CD14-positive monocyte (primary cell): ENCODE measurements around the gene PRKCQ. TPM values are rescaled to one million over a fixed set of nuclear protein-coding genes. Genes with fewer than 3 reads are reported as not detected.

Experiments
- DNase-seq, 3 donors: peaks; one replicate each; pipeline ENCODE4 v3.0.0-alpha.2; 2011 to 2022
- H2AFZ ChIP-seq: 2 replicates; pipeline ENCODE4 v1.6.0; 2012; ENCODE audit warnings: mild to moderate bottlenecking, low read depth, low read length, inconsistent platforms; ENCODE audit not compliant: insufficient read depth, poor library complexity, severe bottlenecking
- H3K27ac ChIP-seq, 2 donors: 1 replicate in 1 of 2; 2 replicates in 1 of 2; pipeline ENCODE4 v1.5.1; 2012 to 2013; ENCODE audit warnings: low read length in 2 of 2, control low read depth in 1 of 2, inconsistent platforms in 1 of 2, low read depth in 1 of 2, mild to moderate bottlenecking in 1 of 2
- H3K27me3 ChIP-seq, 2 donors: one replicate each; pipeline versions ENCODE4 v1.6.0 to v1.6.1; 2011 to 2013; ENCODE audit warnings: low read length in 2 of 2; ENCODE audit not compliant: control insufficient read depth in 2 of 2, insufficient read depth in 2 of 2
- H3K36me3 ChIP-seq, 2 donors: replicated peaks in 1 of 2; 1 replicate in 1 of 2; 2 replicates in 1 of 2; pipeline versions ENCODE4 v1.5.1 to v1.6.1; 2012 to 2013; ENCODE audit warnings: low read length in 2 of 2, control low read depth in 1 of 2, inconsistent platforms in 1 of 2, mild to moderate bottlenecking in 1 of 2; ENCODE audit not compliant: insufficient read depth in 2 of 2, control insufficient read depth in 1 of 2
- H3K4me1 ChIP-seq, 2 donors: 1 replicate in 1 of 2; 2 replicates in 1 of 2; pipeline versions ENCODE4 v1.5.1 to v1.6.1; 2012 to 2013; ENCODE audit warnings: low read length in 2 of 2, control low read depth in 1 of 2, inconsistent platforms in 1 of 2, mild to moderate bottlenecking in 1 of 2, moderate library complexity in 1 of 2; ENCODE audit not compliant: insufficient read depth in 2 of 2, control insufficient read depth in 1 of 2
- H3K4me2 ChIP-seq: replicated peaks from 2 replicates; pipeline ENCODE3; 2012; ENCODE audit warnings: low read length, moderate library complexity, mild to moderate bottlenecking; ENCODE audit not compliant: poor library complexity, severe bottlenecking; ENCODE audit errors: extremely low read depth
- H3K4me3 ChIP-seq, 3 experiments: fragments of 200-600 bp in 1 of 3; sonication (generic) in 1 of 3; replicated peaks in 1 of 3; 1 replicate in 2 of 3; 2 replicates in 1 of 3; pipeline ENCODE4 v1.5.1; 2011 to 2013; ENCODE audit warnings: low read length in 3 of 3, mild to moderate bottlenecking in 3 of 3, control low read depth in 2 of 3, low read depth in 2 of 3, inconsistent platforms in 1 of 3, moderate library complexity in 1 of 3
- H3K79me2 ChIP-seq: 2 replicates; pipeline ENCODE4 v1.6.0; 2012; ENCODE audit warnings: mild to moderate bottlenecking, control low read depth, inconsistent platforms, low read length, moderate library complexity; ENCODE audit not compliant: insufficient read depth
- H3K9ac ChIP-seq: 2 replicates; pipeline ENCODE4 v1.6.0; 2017; ENCODE audit warnings: low read length, mild to moderate bottlenecking; ENCODE audit not compliant: insufficient read depth, poor library complexity, severe bottlenecking
- H3K9me3 ChIP-seq, 2 donors: replicated peaks in 1 of 2; 1 replicate in 1 of 2; 2 replicates in 1 of 2; pipeline versions ENCODE4 v1.5.1 to v1.6.1; 2012 to 2013; ENCODE audit warnings: low read length in 2 of 2, control low read depth in 1 of 2; ENCODE audit not compliant: control insufficient read depth in 1 of 2, insufficient read depth in 1 of 2
- H4K20me1 ChIP-seq: 2 replicates; pipeline ENCODE4 v1.6.0; 2012; ENCODE audit warnings: mild to moderate bottlenecking, low read length, control low read depth, moderate library complexity; ENCODE audit not compliant: insufficient read depth
- H3K27ac Mint-ChIP-seq, 7 donors: one replicate each; pipeline ENCODE4 v1.8.0; 2020; ENCODE audit warnings: mild to moderate bottlenecking in 7 of 7, mixed read lengths in 7 of 7, moderate library complexity in 6 of 7, inconsistent platforms in 2 of 7
- H3K27me3 Mint-ChIP-seq, 3 donors: one replicate each; pipeline ENCODE4 v1.8.0; 2021 to 2022; ENCODE audit warnings: low read depth in 3 of 3, mild to moderate bottlenecking in 3 of 3, mixed read lengths in 3 of 3, moderate library complexity in 3 of 3, inconsistent platforms in 1 of 3
- H3K36me3 Mint-ChIP-seq, 2 donors: one replicate each; pipeline ENCODE4 v1.8.0; 2020; ENCODE audit warnings: mixed read lengths in 2 of 2, inconsistent platforms in 1 of 2, mild to moderate bottlenecking in 1 of 2
- H3K4me1 Mint-ChIP-seq: one replicate; pipeline ENCODE4 v1.8.0; 2020; ENCODE audit warnings: mild to moderate bottlenecking, mixed read lengths
- H3K4me3 Mint-ChIP-seq, 2 donors: one replicate each; pipeline ENCODE4 v1.8.0; 2020; ENCODE audit warnings: mild to moderate bottlenecking in 2 of 2, mixed read lengths in 2 of 2, moderate library complexity in 1 of 2
- H3K9me3 Mint-ChIP-seq, 7 donors: one replicate each; pipeline ENCODE4 v1.8.0; 2020 to 2022; ENCODE audit warnings: mixed read lengths in 7 of 7, mild to moderate bottlenecking in 6 of 7, moderate library complexity in 6 of 7, inconsistent platforms in 2 of 7
- intact Hi-C, 2 donors: fragments of 100-400 bp; cut with micrococcal nuclease; formaldehyde crosslinking; loops; one replicate each; pipeline versions ENCODE4 v1.15.0 to v1.15.1; 2023
- polyA plus RNA-seq, 3 donors: library from polyadenylated mRNA; depleted of rRNA in 1 of 3; unstranded in 2 of 3; stranded (reverse) in 1 of 3; fragments of 300-500 nt in 2 of 3; fragments of >200 nt in 1 of 3; fragmentation: Illumina TruSeq in 2 of 3; gene quantifications; 1 replicate in 2 of 3; 2 replicates in 1 of 3; pipeline ENCODE4 v1.2.3, GENCODE V29; 2012 to 2021
- TF ChIP-seq, protein P1 (sequence below): fragments of 200-600 bp; IDR thresholded peaks from one replicate; pipeline ENCODE4 v1.8.0; 2022; ENCODE audit warnings: antibody characterized with exemption, mild to moderate bottlenecking

The PRKCQ gene
- polyA plus RNA-seq, 3 donors: 0.01 to 0.29 (median 0.09) TPM

GRCh38 chr10:6610647-6611046 lies 30.6 kb upstream of the PRKCQ start:
- H2AFZ ChIP-seq: no peak overlapping the region
- no peaks in the 10 kb centered on the region for H3K27me3 ChIP-seq
- H3K27ac Mint-ChIP-seq: no peak overlapping the region
- no peak overlapping the region for H3K4me3 Mint-ChIP-seq
- H3K79me2 ChIP-seq: no peaks in the 10 kb centered on the region
- H3K4me3 ChIP-seq: no peak overlapping the region
- no peak overlapping the region for H3K4me2 ChIP-seq
- peaks cover 0 to 5% of the 10 kb centered on the region in 2 donors for H3K9me3 ChIP-seq
- H3K36me3 Mint-ChIP-seq: no peaks in the 10 kb centered on the region
- H3K36me3 ChIP-seq: no peaks in the 10 kb centered on the region
- DNase-seq: no peak
- no peak overlapping the region for H3K27ac ChIP-seq
- H3K9ac ChIP-seq: no peak overlapping the region
- peaks cover 16% of the 10 kb centered on the region for H3K4me1 Mint-ChIP-seq
- H3K9me3 Mint-ChIP-seq: peaks cover 0 to 12% (median 6%) of the 10 kb centered on the region in 7 donors
- TF ChIP-seq, protein P1, sequence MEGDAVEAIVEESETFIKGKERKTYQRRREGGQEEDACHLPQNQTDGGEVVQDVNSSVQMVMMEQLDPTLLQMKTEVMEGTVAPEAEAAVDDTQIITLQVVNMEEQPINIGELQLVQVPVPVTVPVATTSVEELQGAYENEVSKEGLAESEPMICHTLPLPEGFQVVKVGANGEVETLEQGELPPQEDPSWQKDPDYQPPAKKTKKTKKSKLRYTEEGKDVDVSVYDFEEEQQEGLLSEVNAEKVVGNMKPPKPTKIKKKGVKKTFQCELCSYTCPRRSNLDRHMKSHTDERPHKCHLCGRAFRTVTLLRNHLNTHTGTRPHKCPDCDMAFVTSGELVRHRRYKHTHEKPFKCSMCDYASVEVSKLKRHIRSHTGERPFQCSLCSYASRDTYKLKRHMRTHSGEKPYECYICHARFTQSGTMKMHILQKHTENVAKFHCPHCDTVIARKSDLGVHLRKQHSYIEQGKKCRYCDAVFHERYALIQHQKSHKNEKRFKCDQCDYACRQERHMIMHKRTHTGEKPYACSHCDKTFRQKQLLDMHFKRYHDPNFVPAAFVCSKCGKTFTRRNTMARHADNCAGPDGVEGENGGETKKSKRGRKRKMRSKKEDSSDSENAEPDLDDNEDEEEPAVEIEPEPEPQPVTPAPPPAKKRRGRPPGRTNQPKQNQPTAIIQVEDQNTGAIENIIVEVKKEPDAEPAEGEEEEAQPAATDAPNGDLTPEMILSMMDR: no peak
- H3K27me3 Mint-ChIP-seq: peaks cover 0 to 4% (median 2%) of the 10 kb centered on the region in 3 donors
- intact Hi-C loops: no loop called here
- H4K20me1 ChIP-seq: no peaks in the 10 kb centered on the region
- peaks cover 0 to 2% of the 10 kb centered on the region in 2 donors for H3K4me1 ChIP-seq

- Histone ChIP-seq H3K79me2 (no peaks in the 10 kb centered on the region), H4K20me1 (no peaks in the 10 kb centered on the region), H3K27me3 (no peaks in the 10 kb centered on the region), H3K4me3 (no peak overlapping the region), H2AFZ (no peak overlapping the region), H3K27ac (no peak overlapping the region), H3K36me3 (no peaks in the 10 kb centered on the region), H3K4me2 (no peak overlapping the region), H3K9me3 (peaks cover 0 to 5% of the 10 kb centered on the region in 2 donors), H3K4me1 (peaks cover 0 to 2% of the 10 kb centered on the region in 2 donors), H3K9ac (no peak overlapping the region)
- no peak for DNase-seq
- TF ChIP-seq, protein P1: no peak
- no peak overlapping the region for H3K27ac Mint-ChIP-seq
- H3K27me3 Mint-ChIP-seq: peaks cover 0 to 6% (median 4%) of the 10 kb centered on the region in 3 donors
- peaks cover 1 to 14% (median 10%) of the 10 kb centered on the region in 7 donors for H3K9me3 Mint-ChIP-seq
- no peaks in the 10 kb centered on the region for H3K36me3 Mint-ChIP-seq
- H3K4me3 Mint-ChIP-seq: no peak overlapping the region
- peaks cover 16% of the 10 kb centered on the region for H3K4me1 Mint-ChIP-seq
- intact Hi-C loops: no loop called here
Observed at GRCh38 chr10:6609625-6610024, 29.5 kb upstream of the PRKCQ start.
